GM19455 (cell line): ENCODE results near the gene ETFRF1.

Source experiments
- ATAC-seq: cut with Tn5 transposase; IDR thresholded peaks from one replicate; pipeline ENCODE4 v1.9.1; 2021; ENCODE audit not compliant: unreplicated experiment

Gene ETFRF1

DNA sequence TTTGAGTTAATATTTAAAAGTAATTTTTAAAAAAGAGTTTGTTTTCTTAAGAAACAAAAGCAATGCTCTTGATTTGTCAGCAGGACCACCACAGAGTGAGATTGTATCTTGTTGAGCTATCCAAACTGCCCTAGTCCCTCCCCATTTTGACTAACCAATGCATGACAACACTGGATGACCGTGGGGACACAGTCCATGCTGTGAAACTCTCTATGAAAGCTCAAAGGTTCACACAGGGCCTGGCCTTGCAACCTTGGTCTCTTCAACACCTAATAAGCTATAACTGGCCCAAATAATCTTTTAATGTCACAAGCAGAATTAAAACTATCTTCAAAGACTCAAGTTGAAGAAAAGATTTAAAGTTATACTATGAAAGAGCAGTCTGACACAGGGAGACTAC is 13.5 kb downstream of the ETFRF1 start:
- ATAC-seq = no peak

DNA sequence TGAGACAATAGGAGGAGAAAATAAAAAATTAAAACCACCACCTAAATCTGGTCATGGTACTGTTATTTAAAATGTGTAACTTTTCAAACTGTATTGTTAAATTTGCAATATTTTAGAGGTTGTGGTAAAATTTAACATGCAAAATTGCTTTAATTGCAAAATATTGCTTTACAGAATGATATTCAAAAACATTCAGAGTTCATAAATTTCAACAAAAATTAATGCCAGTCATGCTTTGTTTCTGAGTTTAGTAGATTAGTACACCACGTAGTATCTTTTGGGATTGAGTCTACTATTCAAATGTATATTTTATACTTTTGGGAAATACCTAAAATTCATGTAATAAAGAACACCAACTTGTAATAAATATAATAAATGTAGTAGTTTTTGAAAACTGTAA is 18.3 kb downstream of the ETFRF1 start:
- ATAC-seq = no peak

DNA sequence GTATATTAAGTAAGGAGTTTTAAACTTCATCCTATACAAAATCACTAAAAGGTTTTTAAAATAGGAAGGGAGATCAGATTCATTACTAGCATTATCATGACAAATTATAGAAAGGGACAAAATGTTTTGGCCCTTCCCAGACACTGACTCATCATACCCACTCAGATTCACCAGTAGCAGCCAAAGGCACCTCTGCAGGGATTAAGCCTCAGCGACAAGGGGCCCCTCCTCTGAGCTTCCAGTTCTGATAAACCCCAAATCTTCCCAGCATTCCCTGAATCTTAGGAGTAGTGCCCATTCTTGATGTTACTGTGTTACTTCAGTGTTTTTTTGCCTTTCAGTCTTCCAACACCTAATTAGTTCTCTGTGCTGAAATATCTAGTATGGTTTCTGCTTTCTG is 41.2 kb downstream of the ETFRF1 start:
- no peak for ATAC-seq

DNA sequence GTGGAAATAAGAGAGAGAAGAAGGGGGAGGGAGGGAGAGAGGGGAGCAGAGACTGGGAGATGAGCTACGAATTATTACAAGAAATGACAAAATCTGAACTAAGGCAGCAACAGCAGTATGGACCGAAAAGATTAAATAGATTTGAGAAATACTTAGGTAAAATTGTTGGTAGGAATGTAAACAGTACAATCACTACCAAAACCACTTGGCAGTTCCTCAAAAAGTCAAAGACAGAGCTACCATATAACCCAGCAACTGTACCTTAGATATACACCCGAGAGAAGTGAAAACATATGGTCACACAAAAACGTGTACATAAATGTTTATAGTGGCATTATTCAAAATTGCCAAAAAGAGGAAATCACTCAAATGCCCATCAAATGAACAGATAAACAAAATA is 41.6 kb downstream of the ETFRF1 start:
- no peak for ATAC-seq

GRCh38 chr12:25241167-25242020 is 46.4 kb downstream of the ETFRF1 start:
- ATAC-seq = peak; percentile 68

DNA sequence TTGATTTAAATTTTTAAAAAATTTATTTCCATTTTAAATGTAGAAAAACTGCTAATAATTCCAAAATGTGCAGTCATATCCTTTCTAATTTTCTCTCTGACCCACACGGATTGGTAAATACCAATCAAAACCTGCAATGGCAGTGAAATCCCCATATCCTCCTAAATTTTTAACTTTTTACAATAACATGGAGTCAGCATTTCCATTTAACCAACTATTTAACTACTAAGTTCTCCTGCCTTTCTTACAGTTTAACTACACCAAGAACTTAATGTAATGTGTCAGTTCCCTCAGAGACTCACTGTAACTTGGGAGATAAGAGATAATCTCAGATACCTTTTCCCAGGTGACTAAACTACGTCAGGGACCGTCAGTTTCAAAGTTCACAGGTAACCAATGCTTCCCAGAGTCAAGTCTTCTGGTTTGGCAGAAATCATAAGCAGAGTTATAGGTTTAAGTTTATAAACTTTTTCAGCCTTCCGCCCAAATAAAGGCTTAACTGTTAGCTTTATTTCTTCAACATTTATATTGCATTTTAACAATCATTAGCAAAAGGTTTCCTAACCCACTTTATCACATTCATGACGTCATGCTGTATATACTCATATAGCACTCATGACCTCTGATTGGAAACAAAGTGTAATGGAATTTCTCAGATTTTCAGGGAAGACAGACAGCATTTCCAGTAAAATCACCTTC is 48.1 kb downstream of the ETFRF1 start:
- ATAC-seq = no peak

GRCh38 chr12:25243680-25243990 is 48.6 kb downstream of the ETFRF1 start:
- no peak for ATAC-seq

DNA sequence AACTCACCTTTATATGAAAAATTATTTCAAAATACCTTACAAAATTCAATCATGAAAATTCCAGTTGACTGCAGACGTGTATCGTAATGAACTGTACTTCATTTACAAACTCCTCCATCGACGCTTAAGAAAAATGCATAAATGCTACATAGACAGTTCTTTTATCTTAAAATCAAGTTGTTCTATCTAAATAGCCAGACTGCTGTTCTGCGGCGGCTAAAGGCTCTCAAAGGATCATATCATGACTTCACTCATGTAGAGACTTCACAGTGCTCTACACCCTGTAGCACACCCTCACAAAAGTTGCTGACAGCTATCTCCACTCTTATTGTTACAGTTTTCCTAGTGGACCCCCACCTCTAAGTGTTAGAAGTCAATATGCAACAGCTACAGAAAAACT is 50.5 kb downstream of the ETFRF1 start:
- no peak for ATAC-seq

GRCh38 chr12:25248137-25248536 is 53.1 kb downstream of the ETFRF1 start:
- no peak for ATAC-seq

- ATAC-seq = no peak
Measured at GRCh38 chr12:25248732-25249131, 53.7 kb downstream of the ETFRF1 start.

- peak; percentile 42 for ATAC-seq
Measured at GRCh38 chr12:25249931-25250738, 55.1 kb downstream of the ETFRF1 start.

DNA sequence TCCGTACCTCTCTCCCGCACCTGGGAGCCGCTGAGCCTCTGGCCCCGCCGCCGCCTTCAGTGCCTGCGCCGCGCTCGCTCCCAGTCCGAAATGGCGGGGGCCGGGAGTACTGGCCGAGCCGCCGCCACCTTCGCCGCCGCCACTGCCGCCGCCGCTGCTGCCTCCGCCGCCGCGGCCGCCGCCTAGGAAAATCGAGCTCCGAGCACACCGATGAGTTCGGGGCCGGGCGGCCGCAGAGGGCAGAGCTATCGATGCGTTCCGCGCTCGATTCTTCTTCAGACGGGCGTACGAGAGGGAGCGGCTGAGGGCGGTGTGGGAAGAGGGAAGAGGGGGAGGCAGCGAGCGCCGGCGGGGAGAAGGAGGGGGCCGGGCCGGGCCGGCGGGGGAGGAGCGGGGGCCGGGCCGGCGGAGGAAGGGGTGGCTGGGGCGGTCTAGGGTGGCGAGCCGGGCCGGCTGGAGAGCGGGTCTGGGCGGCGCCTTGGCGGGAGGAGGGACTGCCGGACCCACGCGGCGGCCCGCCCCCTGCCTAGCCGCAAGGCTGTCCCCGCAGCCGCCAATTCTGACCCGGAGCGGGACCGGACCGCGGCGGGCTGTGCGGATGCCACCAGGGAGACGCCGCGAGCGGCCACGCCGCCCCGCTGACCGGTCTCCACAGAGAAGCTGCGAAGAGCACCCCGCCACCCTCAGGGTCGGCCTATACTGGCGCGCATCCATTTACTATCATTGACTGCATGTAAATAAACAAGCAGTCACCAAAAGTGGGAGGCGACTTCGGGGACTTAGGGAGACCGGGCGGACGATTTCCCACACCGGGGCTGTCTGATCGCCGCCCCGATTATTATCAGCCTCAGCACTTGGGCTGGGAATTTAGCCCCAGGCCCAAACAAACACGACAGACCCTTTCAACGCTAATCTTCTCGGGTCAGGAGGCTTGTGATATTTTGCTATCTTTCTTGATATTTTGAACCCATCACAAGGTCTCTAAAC is 56.0 kb downstream of the ETFRF1 start, which contains the start of gene KRAS:
TSS of gene KRAS (minus strand) at position 186 of the 987 bp plus-strand sequence.
- ATAC-seq = peak; percentile 77

DNA sequence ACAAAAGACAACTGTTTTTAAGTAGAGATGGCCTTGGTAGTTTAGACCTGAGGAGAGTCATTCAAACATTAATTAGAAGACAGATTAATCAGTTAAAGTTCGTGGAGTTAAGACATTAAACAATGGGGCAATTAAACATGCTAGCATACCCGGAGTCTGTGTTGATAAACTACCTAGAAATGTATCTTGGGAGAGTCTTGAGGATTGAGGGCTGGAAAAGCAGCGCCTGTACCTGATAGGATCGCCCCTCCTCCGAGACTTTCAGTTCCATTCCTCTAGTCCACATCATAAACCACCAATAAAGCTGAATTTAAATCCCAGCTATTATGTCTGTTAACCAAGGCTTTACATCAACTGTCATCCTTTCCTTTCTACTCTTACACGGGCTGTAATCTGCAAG is 56.7 kb downstream of the ETFRF1 start:
- ATAC-seq = no peak

DNA sequence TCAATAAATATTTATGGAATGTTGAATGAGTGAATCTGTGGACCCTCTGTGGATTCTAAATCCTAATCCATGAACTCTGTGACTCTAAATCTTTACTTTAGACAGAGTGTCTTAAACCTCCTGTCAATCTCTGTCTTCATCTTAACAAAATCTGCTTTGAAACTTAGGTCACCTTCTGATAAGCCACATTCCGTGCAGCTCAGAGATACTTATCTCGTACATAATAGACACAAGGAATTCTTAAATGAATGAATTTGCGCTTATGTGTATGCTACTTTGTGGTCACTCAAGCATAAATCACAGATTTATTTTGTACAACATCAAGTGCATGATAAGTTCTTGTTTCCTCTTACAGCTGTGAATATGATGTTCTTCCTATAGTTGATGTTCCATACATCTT is 57.9 kb downstream of the ETFRF1 start:
- ATAC-seq = no peak

GRCh38 chr12:25253371-25254068 is 58.5 kb downstream of the ETFRF1 start:
- no peak for ATAC-seq

DNA sequence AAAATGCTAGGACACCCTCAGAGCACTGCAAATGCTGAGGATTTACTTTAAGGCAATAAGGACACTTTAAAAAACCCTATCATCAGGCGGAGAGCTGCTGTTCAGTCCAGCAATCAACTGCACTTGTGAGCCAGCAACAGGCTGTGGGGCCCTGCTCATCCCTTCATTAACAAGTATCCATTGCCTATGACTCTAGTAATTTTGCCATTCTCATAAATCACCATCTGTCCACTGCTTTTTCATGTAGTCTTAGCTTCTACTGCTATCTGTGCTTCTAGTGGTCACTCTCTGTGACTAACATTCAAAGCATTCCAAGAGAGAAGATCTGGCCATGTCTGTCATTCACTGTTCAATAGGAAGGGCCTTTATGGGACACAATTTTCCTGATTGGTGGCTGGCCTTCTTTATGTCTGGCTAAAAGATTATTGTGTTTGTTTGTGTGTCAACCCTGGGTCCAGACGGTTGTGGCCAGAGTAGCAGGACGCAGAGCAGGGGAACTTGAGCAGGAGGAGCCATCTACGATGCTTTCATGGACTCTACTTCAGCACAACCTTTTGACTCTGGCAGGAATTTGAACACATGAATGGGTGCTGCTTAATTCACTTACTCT is 59.3 kb downstream of the ETFRF1 start:
- no peak for ATAC-seq
